Measurements from ENCODE around the gene PITX3.

DNA sequence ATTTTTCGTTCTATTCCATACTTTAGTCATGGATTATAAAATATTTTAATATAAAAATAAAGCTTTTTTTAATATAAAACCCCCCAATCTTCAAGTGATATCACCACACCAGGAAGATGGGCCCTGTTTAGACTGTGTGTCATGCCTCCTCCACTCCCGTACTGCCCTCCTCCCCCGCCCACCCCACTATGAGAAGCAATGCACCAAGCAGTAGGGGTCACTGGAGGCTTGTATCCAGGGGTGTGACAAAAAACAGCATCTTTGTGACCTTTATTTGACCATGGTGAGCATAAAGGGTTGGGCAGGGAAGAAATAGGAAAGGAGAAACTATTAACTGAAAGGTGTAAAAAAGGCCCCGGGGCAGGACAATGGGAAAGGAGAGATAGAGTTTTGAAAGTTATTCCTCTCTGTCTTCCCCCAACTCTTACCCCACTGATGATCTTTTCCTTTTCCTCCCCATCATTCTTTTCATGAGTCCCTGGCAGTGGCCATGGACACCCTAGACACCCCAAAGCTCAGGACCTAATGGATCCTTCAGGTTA, 3.5 kb downstream of the PITX3 start:
- TF ChIP-seq, protein P1, sequence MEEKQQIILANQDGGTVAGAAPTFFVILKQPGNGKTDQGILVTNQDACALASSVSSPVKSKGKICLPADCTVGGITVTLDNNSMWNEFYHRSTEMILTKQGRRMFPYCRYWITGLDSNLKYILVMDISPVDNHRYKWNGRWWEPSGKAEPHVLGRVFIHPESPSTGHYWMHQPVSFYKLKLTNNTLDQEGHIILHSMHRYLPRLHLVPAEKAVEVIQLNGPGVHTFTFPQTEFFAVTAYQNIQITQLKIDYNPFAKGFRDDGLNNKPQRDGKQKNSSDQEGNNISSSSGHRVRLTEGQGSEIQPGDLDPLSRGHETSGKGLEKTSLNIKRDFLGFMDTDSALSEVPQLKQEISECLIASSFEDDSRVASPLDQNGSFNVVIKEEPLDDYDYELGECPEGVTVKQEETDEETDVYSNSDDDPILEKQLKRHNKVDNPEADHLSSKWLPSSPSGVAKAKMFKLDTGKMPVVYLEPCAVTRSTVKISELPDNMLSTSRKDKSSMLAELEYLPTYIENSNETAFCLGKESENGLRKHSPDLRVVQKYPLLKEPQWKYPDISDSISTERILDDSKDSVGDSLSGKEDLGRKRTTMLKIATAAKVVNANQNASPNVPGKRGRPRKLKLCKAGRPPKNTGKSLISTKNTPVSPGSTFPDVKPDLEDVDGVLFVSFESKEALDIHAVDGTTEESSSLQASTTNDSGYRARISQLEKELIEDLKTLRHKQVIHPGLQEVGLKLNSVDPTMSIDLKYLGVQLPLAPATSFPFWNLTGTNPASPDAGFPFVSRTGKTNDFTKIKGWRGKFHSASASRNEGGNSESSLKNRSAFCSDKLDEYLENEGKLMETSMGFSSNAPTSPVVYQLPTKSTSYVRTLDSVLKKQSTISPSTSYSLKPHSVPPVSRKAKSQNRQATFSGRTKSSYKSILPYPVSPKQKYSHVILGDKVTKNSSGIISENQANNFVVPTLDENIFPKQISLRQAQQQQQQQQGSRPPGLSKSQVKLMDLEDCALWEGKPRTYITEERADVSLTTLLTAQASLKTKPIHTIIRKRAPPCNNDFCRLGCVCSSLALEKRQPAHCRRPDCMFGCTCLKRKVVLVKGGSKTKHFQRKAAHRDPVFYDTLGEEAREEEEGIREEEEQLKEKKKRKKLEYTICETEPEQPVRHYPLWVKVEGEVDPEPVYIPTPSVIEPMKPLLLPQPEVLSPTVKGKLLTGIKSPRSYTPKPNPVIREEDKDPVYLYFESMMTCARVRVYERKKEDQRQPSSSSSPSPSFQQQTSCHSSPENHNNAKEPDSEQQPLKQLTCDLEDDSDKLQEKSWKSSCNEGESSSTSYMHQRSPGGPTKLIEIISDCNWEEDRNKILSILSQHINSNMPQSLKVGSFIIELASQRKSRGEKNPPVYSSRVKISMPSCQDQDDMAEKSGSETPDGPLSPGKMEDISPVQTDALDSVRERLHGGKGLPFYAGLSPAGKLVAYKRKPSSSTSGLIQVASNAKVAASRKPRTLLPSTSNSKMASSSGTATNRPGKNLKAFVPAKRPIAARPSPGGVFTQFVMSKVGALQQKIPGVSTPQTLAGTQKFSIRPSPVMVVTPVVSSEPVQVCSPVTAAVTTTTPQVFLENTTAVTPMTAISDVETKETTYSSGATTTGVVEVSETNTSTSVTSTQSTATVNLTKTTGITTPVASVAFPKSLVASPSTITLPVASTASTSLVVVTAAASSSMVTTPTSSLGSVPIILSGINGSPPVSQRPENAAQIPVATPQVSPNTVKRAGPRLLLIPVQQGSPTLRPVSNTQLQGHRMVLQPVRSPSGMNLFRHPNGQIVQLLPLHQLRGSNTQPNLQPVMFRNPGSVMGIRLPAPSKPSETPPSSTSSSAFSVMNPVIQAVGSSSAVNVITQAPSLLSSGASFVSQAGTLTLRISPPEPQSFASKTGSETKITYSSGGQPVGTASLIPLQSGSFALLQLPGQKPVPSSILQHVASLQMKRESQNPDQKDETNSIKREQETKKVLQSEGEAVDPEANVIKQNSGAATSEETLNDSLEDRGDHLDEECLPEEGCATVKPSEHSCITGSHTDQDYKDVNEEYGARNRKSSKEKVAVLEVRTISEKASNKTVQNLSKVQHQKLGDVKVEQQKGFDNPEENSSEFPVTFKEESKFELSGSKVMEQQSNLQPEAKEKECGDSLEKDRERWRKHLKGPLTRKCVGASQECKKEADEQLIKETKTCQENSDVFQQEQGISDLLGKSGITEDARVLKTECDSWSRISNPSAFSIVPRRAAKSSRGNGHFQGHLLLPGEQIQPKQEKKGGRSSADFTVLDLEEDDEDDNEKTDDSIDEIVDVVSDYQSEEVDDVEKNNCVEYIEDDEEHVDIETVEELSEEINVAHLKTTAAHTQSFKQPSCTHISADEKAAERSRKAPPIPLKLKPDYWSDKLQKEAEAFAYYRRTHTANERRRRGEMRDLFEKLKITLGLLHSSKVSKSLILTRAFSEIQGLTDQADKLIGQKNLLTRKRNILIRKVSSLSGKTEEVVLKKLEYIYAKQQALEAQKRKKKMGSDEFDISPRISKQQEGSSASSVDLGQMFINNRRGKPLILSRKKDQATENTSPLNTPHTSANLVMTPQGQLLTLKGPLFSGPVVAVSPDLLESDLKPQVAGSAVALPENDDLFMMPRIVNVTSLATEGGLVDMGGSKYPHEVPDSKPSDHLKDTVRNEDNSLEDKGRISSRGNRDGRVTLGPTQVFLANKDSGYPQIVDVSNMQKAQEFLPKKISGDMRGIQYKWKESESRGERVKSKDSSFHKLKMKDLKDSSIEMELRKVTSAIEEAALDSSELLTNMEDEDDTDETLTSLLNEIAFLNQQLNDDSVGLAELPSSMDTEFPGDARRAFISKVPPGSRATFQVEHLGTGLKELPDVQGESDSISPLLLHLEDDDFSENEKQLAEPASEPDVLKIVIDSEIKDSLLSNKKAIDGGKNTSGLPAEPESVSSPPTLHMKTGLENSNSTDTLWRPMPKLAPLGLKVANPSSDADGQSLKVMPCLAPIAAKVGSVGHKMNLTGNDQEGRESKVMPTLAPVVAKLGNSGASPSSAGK (IDR thresholded peaks at IDR 0.05): no peak
- TF ChIP-seq ZNF444 (CRISPR knock-in tag; IDR thresholded peaks at IDR 0.05): no peak
- no peak for TF ChIP-seq CAMTA2 (CRISPR knock-in tag; conservative IDR thresholded peaks at IDR 0.05)
- TF ChIP-seq, protein P2, sequence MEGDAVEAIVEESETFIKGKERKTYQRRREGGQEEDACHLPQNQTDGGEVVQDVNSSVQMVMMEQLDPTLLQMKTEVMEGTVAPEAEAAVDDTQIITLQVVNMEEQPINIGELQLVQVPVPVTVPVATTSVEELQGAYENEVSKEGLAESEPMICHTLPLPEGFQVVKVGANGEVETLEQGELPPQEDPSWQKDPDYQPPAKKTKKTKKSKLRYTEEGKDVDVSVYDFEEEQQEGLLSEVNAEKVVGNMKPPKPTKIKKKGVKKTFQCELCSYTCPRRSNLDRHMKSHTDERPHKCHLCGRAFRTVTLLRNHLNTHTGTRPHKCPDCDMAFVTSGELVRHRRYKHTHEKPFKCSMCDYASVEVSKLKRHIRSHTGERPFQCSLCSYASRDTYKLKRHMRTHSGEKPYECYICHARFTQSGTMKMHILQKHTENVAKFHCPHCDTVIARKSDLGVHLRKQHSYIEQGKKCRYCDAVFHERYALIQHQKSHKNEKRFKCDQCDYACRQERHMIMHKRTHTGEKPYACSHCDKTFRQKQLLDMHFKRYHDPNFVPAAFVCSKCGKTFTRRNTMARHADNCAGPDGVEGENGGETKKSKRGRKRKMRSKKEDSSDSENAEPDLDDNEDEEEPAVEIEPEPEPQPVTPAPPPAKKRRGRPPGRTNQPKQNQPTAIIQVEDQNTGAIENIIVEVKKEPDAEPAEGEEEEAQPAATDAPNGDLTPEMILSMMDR (IDR thresholded peaks at IDR 0.05 in 2 of 3, conservative IDR thresholded peaks at IDR 0.05 in 1 of 3; ENCODE audit: insufficient read depth in 2 of 3, low read depth in 1 of 3, low read length in 3 of 3): 0 out of 6 replicates have a peak, but pooled peaks of 2 of the 3 experiments have one; percentile 4 to 18
- TF ChIP-seq, protein P3, sequence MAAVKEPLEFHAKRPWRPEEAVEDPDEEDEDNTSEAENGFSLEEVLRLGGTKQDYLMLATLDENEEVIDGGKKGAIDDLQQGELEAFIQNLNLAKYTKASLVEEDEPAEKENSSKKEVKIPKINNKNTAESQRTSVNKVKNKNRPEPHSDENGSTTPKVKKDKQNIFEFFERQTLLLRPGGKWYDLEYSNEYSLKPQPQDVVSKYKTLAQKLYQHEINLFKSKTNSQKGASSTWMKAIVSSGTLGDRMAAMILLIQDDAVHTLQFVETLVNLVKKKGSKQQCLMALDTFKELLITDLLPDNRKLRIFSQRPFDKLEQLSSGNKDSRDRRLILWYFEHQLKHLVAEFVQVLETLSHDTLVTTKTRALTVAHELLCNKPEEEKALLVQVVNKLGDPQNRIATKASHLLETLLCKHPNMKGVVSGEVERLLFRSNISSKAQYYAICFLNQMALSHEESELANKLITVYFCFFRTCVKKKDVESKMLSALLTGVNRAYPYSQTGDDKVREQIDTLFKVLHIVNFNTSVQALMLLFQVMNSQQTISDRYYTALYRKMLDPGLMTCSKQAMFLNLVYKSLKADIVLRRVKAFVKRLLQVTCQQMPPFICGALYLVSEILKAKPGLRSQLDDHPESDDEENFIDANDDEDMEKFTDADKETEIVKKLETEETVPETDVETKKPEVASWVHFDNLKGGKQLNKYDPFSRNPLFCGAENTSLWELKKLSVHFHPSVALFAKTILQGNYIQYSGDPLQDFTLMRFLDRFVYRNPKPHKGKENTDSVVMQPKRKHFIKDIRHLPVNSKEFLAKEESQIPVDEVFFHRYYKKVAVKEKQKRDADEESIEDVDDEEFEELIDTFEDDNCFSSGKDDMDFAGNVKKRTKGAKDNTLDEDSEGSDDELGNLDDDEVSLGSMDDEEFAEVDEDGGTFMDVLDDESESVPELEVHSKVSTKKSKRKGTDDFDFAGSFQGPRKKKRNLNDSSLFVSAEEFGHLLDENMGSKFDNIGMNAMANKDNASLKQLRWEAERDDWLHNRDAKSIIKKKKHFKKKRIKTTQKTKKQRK (IDR thresholded peaks at IDR 0.05; ENCODE audit: borderline replicate concordance, low read depth, low read length): no peak
- TF ChIP-seq, protein P4, sequence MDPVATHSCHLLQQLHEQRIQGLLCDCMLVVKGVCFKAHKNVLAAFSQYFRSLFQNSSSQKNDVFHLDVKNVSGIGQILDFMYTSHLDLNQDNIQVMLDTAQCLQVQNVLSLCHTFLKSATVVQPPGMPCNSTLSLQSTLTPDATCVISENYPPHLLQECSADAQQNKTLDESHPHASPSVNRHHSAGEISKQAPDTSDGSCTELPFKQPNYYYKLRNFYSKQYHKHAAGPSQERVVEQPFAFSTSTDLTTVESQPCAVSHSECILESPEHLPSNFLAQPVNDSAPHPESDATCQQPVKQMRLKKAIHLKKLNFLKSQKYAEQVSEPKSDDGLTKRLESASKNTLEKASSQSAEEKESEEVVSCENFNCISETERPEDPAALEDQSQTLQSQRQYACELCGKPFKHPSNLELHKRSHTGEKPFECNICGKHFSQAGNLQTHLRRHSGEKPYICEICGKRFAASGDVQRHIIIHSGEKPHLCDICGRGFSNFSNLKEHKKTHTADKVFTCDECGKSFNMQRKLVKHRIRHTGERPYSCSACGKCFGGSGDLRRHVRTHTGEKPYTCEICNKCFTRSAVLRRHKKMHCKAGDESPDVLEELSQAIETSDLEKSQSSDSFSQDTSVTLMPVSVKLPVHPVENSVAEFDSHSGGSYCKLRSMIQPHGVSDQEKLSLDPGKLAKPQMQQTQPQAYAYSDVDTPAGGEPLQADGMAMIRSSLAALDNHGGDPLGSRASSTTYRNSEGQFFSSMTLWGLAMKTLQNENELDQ (CRISPR knock-in tag; IDR thresholded peaks at IDR 0.05; ENCODE audit: borderline replicate concordance): no peak
- no peak for TF ChIP-seq ZNF436 (CRISPR knock-in tag; IDR thresholded peaks at IDR 0.05)
- TF ChIP-seq POLR2A (conservative IDR thresholded peaks at IDR 0.05): no peak
- no peak for TF ChIP-seq FOXP1 (CRISPR knock-in tag; IDR thresholded peaks at IDR 0.05)
- no peak for TF ChIP-seq MCM5 (IDR thresholded peaks at IDR 0.05; ENCODE audit: low read depth)
- no peak for TF ChIP-seq ELF4 (CRISPR knock-in tag; IDR thresholded peaks at IDR 0.05)
- TF ChIP-seq SETDB1 (IDR thresholded peaks at IDR 0.05; ENCODE audit: low read length): no peak
